ENCODE measurements around the gene PPP1R9A.

- TF ChIP-seq, protein P1, sequence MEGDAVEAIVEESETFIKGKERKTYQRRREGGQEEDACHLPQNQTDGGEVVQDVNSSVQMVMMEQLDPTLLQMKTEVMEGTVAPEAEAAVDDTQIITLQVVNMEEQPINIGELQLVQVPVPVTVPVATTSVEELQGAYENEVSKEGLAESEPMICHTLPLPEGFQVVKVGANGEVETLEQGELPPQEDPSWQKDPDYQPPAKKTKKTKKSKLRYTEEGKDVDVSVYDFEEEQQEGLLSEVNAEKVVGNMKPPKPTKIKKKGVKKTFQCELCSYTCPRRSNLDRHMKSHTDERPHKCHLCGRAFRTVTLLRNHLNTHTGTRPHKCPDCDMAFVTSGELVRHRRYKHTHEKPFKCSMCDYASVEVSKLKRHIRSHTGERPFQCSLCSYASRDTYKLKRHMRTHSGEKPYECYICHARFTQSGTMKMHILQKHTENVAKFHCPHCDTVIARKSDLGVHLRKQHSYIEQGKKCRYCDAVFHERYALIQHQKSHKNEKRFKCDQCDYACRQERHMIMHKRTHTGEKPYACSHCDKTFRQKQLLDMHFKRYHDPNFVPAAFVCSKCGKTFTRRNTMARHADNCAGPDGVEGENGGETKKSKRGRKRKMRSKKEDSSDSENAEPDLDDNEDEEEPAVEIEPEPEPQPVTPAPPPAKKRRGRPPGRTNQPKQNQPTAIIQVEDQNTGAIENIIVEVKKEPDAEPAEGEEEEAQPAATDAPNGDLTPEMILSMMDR (conservative IDR thresholded peaks at IDR 0.05; ENCODE audit: low read depth, low read length): no peak
- no peak for TF ChIP-seq EZH2 (IDR thresholded peaks at IDR 0.05; ENCODE audit: borderline replicate concordance, low read depth, low read length, poor library complexity, severe bottlenecking)
Observed at GRCh38 chr7:94923412-94923811, 16.0 kb downstream of the PPP1R9A start.
